ENCODE measurements around the gene MLANA. TPM values are rescaled to one million over a fixed set of nuclear protein-coding genes. Genes with fewer than 3 reads are reported as not detected.

Gene MLANA
- total RNA-seq, 1 donor from 2014 or later, result not detected

- DNase-seq (ENCODE audit: low read depth in 2 of 2), result no peak
Observed at GRCh38 chr9:5957166-5957565, 66.5 kb downstream of the MLANA start.

- no peak for DNase-seq (ENCODE audit: low read depth in 2 of 2)
Observed at GRCh38 chr9:5958273-5958672, 67.6 kb downstream of the MLANA start.

Other genes starting within 250 kb of the MLANA start
- 16.6 and 18.0 TPM in 2 replicates for gene ERMP1, start 57.8 kb upstream of the MLANA start, total RNA-seq
- 26.2 and 26.4 TPM in 2 replicates for gene RANBP6, start 124.7 kb downstream of the MLANA start, total RNA-seq

Measured in dermis microvascular lymphatic vessel endothelial cell (primary cell).